Spinal cord (tissue), 10 donors: ENCODE measurements around the gene SCMH1. TPM values are rescaled to one million over a fixed set of nuclear protein-coding genes. Genes with fewer than 3 reads are reported as not detected.
A peak's percentile ranks its signal among the peaks of the same experiment; 100 is the strongest.
"Not testable (repeated sequence)": the region's sequence is repeated elsewhere in the genome, so short reads cannot be mapped to it uniquely, and the experiment has no call there.

Experiments used
- DNase-seq, 6 donors: peaks; one replicate each; pipeline versions ENCODE4 v3.0.0 to v3.0.0-alpha.2; 2013 to 2015; ENCODE audit warnings: low spot score in 6 of 6, low read depth in 4 of 6
- H3K27ac ChIP-seq: one replicate; pipeline ENCODE4 v1.5.1; 2013; ENCODE audit warnings: low read depth, low read length, control low read depth
- H3K27me3 ChIP-seq: one replicate; pipeline ENCODE4 v1.6.1; 2013; ENCODE audit warnings: low read length; ENCODE audit not compliant: control insufficient read depth, insufficient read depth
- H3K36me3 ChIP-seq: one replicate; pipeline ENCODE4 v1.6.1; 2013; ENCODE audit warnings: low read length; ENCODE audit not compliant: control insufficient read depth, insufficient read depth
- H3K4me1 ChIP-seq: one replicate; pipeline ENCODE4 v1.6.1; 2013; ENCODE audit warnings: low read length; ENCODE audit not compliant: control insufficient read depth, insufficient read depth
- H3K4me3 ChIP-seq: one replicate; pipeline ENCODE4 v1.5.1; 2013; ENCODE audit warnings: low read depth, low read length, control low read depth
- H3K9me3 ChIP-seq: one replicate; pipeline ENCODE4 v1.6.1; 2013; ENCODE audit warnings: low read length; ENCODE audit not compliant: control insufficient read depth, insufficient read depth
- WGBS: methylation state at CpG from one replicate; pipeline ENCODE4 v1.1.5; 2013; ENCODE audit warnings: missing lambda C conversion rate; ENCODE audit not compliant: insufficient coverage; 5-methylcytosine and 5-hydroxymethylcytosine counted together
- polyA plus RNA-seq, 2 donors: library from polyadenylated mRNA; unstranded; fragments of 120-200 nt; gene quantifications; one replicate each; pipeline ENCODE4 v1.2.1, GENCODE V29; 2013; ENCODE audit not compliant: insufficient read length in 2 of 2
- total RNA-seq, 2 donors: library from RNA; depleted of rRNA in 1 of 2; stranded (reverse); fragments of 120-200 nt in 1 of 2; fragments of >200 nt in 1 of 2; gene quantifications; one replicate each; pipeline versions ENCODE4 v1.2.3 to v1.2.4, GENCODE V29; 2013 to 2014
- donor health status: healthy.

Gene SCMH1
- total and polyA plus RNA-seq, 4 donors = 30.9 to 58.2 (median 43.2) TPM

DNA sequence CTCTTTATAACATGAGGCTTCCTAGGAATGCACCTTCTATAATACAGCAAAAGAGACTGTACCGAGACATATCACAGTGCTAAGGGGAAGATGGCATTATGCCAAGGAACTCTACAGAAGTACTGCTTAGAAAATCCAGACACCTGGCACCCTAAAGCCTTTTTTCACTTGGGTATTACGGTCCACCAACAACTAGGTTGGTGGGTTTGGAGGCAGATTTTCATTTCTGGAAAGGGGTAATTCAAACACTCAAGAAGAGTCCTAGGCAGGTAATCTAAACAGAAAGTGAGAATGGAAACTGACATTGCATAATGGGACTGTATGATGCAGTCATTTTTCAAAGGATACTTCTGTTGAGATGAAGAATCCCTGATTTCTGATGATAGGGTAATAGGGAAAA lies 19.6 kb downstream of the SCMH1 start:
- Histone ChIP-seq H3K27me3 (no peaks in the 10 kb centered on the region), H3K4me3 (no peak overlapping the region), H3K27ac (no peak overlapping the region), H3K9me3 (peaks cover 1% of the 10 kb centered on the region), H3K4me1 (no peaks in the 10 kb centered on the region), H3K36me3 (no peaks in the 10 kb centered on the region)
- no CpG with 5 or more reads among the region's 2 CpGs for WGBS
- DNase-seq = peak in 2 of 6 donors; percentile 20 to 27

DNA sequence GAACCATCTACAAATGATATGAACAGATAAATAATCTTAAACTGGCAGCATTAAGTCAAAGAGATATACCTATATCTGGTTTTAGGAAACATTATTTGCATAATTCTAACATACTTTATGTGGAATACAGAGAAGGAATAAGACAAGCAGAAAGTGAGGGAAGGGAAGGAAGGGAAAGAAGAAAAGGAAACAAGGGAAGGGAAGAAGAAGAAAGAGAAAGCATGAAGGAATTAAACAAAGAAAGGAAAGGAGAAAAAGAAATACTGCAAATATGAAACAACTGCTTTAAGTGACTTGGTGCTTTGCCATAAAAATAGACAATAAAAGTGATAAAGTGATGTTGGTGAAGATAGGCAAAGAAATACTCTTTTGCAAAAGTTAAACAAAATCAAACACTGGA lies 20.1 kb downstream of the SCMH1 start:
- Histone ChIP-seq H3K27ac (no peak overlapping the region), H3K4me1 (no peaks in the 10 kb centered on the region), H3K27me3 (no peaks in the 10 kb centered on the region), H3K36me3 (no peaks in the 10 kb centered on the region), H3K4me3 (no peak overlapping the region), H3K9me3 (peaks cover 1% of the 10 kb centered on the region)
- DNase-seq = no peak

DNA sequence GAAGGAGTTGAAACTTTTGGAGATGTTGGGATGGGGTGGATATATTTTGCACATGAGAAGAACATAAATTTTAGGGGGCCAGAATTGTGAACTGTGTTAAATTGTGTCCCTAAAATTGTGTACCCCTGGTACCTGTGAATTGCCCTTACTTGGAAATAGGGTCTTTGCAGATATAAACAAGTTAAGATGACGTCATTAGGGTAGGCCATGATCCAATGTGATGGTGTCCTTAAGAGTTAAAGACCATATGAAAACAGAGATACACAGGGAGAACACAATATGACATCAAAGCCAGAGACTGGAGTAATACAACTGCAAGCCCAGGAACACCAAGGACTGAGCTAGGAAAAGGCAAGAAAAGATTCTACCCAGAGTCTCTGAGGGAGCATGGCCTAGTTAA lies 24.0 kb downstream of the SCMH1 start:
- no peak for DNase-seq
- Histone ChIP-seq H3K27ac (no peak overlapping the region), H3K4me3 (no peak overlapping the region), H3K36me3 (no peaks in the 10 kb centered on the region), H3K27me3 (no peaks in the 10 kb centered on the region), H3K9me3 (peaks cover 1% of the 10 kb centered on the region), H3K4me1 (no peaks in the 10 kb centered on the region)
- no CpG with 5 or more reads among the region's 1 CpG for WGBS

DNA sequence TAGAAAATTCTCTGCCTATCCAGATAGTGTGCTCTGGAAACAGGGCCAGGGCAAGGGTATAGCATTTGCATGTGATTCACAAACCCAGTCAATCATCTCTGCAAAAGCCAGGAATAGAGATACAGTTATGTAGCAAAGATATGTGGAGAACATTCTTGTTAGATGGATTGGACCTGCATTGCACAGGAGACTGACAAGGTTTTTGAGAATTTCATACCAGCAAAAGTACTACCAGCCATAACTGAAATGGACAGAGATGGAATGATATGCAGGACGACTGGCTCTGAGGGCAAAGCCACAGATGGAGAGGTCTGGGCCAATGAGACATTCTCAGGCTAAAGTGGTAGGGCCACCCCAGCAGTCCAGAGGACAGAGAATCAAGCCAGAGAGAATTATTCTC lies 24.7 kb downstream of the SCMH1 start:
- Histone ChIP-seq H3K4me1 (no peaks in the 10 kb centered on the region), H3K4me3 (no peak overlapping the region), H3K27me3 (no peaks in the 10 kb centered on the region), H3K9me3 (peaks cover 1% of the 10 kb centered on the region), H3K36me3 (no peaks in the 10 kb centered on the region), H3K27ac (no peak overlapping the region)
- DNase-seq = no peak
- WGBS = 60% methylated on average over 1 of the region's 1 CpG

DNA sequence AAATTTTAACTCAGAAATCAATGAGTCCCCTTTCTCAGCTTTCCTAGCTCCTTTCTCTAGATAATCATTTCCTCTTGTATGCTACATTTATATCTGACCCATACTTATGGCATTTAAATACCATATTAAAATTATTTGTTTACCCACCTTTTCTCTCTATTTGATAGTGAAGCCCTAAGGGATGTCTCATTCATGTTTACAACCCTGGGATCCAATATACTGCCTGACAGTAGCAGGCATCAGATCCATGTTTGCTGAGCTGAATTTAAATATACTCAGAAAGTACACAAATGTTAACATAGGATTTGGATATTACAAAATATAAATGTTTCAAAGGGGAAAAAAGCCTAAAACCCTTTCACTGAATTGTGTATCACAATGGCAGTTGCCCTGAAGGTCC lies 26.5 kb downstream of the SCMH1 start:
- Histone ChIP-seq H3K9me3 (peaks cover 1% of the 10 kb centered on the region), H3K4me3 (no peak overlapping the region), H3K27ac (no peak overlapping the region), H3K4me1 (no peaks in the 10 kb centered on the region), H3K27me3 (no peaks in the 10 kb centered on the region), H3K36me3 (no peaks in the 10 kb centered on the region)
- no peak for DNase-seq

DNA sequence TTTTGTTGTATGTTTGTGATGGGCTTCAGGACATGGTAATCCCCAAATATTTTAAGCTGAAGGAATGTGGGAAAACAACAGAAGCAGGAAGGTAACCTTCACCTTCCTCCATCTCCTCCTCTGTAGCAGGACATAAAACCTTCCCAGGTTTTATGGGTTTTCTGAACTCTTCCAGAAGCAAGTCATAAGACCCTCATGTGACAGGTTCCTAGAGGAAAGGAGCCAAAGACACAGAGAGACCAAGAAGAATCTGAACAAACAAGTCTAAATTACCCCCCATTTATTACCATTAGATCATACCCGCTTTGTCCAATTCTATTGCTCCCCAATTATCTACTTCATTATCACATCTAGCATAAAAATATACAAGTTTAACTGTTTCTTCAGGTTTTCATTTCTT lies 28.8 kb downstream of the SCMH1 start:
- WGBS = 91% methylated on average over 1 of the region's 1 CpG

DNA sequence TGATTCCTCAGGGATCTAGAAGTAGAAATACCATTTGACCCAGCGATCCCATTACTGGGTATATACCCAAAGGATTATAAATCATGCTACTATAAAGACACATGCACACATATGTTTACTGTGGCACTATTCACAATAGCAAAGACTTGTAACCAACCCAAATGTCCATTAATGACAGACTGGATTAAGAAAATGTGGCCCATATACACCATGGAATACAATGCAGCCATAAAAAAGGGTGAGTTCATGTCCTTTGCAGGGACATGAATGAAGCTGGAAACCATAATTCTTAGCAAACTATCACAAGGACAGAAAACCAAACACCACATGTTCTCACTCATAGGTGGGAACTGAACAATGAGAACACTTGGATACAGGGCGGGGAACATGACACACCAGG lies 30.5 kb downstream of the SCMH1 start:
- H3K27me3 ChIP-seq, H3K9me3 ChIP-seq, H3K4me3 ChIP-seq, H3K27ac ChIP-seq, H3K4me1 ChIP-seq, H3K36me3 ChIP-seq, DNase-seq: not testable (repeated sequence)
- no CpG with 5 or more reads among the region's 2 CpGs for WGBS

More for the DNA sequence above, 28.8 kb downstream of the SCMH1 start:
- Histone ChIP-seq H3K4me1 (no peaks in the 10 kb centered on the region), H3K27me3 (no peaks in the 10 kb centered on the region), H3K27ac (no peak overlapping the region), H3K4me3 (no peak overlapping the region), H3K36me3 (no peaks in the 10 kb centered on the region), H3K9me3 (no peaks in the 10 kb centered on the region)
- no peak for DNase-seq

DNA sequence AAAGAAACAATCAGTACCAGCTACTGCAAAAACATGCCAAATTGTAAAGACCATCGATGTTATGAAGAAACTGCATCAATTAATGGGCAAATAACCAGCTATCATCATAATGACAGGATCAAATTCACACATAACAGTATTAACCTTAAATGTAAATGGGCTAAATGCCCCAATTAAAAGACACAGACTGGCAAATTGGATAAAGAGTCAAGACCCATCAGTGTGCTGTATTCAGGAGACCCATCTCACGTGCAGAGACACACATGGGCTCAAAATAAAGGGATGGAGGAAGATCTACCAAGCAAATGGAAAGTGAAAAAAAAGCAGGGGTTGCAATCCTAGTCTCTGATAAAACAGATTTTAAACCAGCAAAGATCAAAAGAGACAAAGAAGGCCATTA lies 35.1 kb downstream of the SCMH1 start:
- WGBS = no CpG with 5 or more reads among the region's 2 CpGs
- H3K4me1 ChIP-seq, H3K27me3 ChIP-seq, H3K4me3 ChIP-seq, H3K9me3 ChIP-seq, DNase-seq, H3K27ac ChIP-seq, H3K36me3 ChIP-seq: not testable (repeated sequence)

DNA sequence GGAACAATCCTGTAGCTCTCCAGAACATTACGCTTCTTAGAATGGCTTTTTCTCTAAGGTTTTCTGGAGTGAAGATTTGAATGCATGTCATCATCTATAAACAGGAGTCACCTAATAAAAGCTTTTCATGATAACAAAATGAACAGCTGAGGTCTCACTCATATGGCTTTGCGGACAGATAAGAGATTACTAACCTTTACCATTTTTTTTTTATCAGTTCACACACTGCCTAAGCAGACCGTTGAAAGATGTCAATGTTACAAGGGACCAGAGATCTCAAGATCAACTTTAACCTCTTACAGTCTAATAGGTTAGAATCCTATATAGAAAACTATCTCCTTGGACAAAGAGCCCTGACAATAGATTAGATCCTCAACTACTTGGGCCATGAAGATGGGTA lies 41.4 kb downstream of the SCMH1 start:
- H3K27ac ChIP-seq = no peak overlapping the region
- H3K4me3 ChIP-seq = no peak overlapping the region
- WGBS = no CpG with 5 or more reads among the region's 3 CpGs
- no peaks in the 10 kb centered on the region for H3K27me3 ChIP-seq
- no peaks in the 10 kb centered on the region for H3K36me3 ChIP-seq
- peaks cover 4% of the 10 kb centered on the region for H3K9me3 ChIP-seq
- peaks cover 3% of the 10 kb centered on the region for H3K4me1 ChIP-seq
- DNase-seq = no peak

DNA sequence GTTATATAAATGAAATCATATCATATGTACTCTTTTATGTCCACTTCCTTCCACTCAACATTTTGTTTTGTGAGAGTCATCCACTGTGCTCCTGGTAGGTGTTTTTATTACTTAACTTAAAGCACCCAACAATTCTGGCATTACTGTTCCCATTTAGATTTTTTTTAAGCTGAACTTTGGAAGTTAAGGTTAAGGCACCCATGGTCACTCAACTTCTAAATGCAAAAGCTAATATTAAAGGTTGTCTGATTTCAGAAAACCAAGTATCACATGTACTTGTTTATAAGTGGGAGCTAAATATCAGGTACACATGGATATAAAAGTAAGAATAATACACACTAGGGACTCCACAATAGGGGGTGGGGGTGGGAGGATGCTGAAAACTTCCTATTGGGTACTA lies 42.7 kb downstream of the SCMH1 start:
- H3K27ac ChIP-seq = no peak overlapping the region

More for the DNA sequence above, 42.7 kb downstream of the SCMH1 start:
- H3K4me1 ChIP-seq = peaks cover 3% of the 10 kb centered on the region
- H3K36me3 ChIP-seq = no peaks in the 10 kb centered on the region
- DNase-seq = no peak
- H3K9me3 ChIP-seq = peaks cover 5% of the 10 kb centered on the region
- H3K4me3 ChIP-seq = no peak overlapping the region
- H3K27me3 ChIP-seq = no peaks in the 10 kb centered on the region
